ENCODE data around the gene SBNO2.
"Not testable (repeated sequence)": the region's sequence is repeated elsewhere in the genome, so short reads cannot be mapped to it uniquely, and the experiment has no call there.

SBNO2 gene

GRCh38 chr19:1139126-1139525 is 34.9 kb downstream of the SBNO2 start:
- in situ Hi-C loops (cut with MboI; ENCODE audit: low sequenced_read_pairs): no loop called here

GRCh38 chr19:1138121-1138520 is 35.9 kb downstream of the SBNO2 start:
- in situ Hi-C loops (cut with MboI; ENCODE audit: low sequenced_read_pairs): no loop called here

- in situ Hi-C loops (cut with MboI; ENCODE audit: low sequenced_read_pairs): no loop called here
Observed at GRCh38 chr19:1136621-1137317, 37.3 kb downstream of the SBNO2 start.

GRCh38 chr19:1136201-1136600 is 37.9 kb downstream of the SBNO2 start:
- in situ Hi-C loops (cut with MboI; ENCODE audit: low sequenced_read_pairs): no loop called here

DNA sequence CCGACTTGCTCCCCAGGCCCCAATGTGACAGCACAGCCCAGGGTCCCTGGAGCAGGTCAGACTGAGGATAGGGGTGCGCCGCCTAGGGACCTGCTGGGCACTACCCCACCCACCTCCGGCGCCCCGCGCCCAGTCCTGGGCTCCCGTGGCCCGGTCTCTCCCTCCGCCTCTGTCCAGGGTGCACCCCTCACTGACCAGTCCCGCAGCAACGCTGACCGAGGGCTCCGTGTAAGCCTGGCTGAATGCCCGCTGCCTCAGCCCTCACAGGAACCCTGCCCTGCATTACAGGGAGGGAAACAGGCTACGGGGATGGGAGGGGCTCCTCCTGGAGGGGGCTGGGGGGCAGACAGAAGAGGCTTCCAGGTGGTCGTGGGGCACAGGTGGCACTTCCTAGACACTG is 38.6 kb downstream of the SBNO2 start:
- in situ Hi-C loops (cut with MboI; ENCODE audit: low sequenced_read_pairs): no loop called here

DNA sequence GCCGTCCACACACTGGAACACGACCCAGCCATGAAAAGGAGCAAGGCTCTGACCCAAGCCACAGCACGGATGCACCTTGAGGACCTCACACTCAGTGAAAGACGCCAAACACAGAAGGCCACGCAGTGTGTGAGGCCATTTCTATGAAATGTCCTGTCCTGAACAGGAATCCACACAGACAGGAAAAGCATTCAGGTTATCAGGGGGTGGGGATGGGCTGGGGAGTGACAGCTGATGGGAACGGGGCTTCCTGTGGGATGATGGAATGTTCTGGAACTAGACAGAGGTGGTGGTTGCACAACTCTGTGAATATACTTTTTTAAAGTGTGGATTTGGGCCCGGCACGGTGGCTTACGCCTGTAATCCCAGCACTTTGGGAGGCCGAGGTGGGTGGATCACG is 39.6 kb downstream of the SBNO2 start:
- in situ Hi-C loops (cut with MboI; ENCODE audit: low sequenced_read_pairs): no loop called here

DNA sequence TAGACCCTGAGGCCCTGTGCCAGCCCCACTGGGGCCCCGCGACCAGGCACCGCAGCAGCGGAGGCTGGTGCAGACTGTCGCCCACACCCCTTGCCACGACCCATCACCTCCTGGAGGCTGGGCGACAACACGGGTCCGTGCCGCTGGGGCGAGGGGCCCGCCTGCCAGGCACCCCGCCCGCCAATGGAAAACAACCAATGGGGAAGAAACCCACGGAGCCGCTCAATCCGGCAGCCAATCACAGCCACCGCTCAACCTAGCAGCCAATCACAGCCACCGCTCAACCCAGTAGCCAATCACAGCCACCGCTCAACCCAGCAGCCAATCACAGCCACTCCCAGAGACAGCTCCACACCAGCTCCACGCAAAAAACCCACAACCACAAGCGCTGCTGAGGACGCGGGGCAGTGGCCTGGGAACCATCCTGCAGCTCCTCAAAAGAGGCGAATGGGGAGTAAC is 40.6 kb downstream of the SBNO2 start:
- in situ Hi-C loops (cut with MboI; ENCODE audit: low sequenced_read_pairs): no loop called here

GRCh38 chr19:1132552-1133383 is 41.3 kb downstream of the SBNO2 start:
- in situ Hi-C loops (cut with MboI; ENCODE audit: low sequenced_read_pairs): no loop called here

- in situ Hi-C loops (cut with MboI; ENCODE audit: low sequenced_read_pairs): no loop called here
Observed at GRCh38 chr19:1131718-1132551, 42.1 kb downstream of the SBNO2 start.

- in situ Hi-C loops (cut with MboI; ENCODE audit: low sequenced_read_pairs): no loop called here
Observed at GRCh38 chr19:1130771-1131717, 43.0 kb downstream of the SBNO2 start.

DNA sequence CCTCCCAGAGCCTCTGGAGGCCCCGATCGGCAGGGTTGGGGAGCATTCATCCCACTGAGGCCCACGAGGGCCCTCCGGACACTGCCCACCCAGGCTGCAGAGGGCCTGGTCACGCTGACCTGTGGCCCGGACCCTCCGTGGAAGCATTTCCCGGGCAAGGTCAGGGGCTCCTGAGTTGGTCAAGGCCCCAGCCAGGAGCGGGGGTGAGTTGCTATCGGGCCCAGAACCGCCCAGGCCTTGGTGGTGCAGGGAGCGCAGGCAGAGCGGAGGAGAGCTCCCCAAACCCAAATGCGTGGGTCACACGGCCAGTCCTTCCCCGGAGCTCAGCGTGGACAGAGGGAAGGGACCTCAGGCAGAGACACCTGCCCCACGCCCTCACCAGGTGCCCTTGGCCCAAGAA is 44.5 kb downstream of the SBNO2 start:
- in situ Hi-C loops (cut with MboI; ENCODE audit: low sequenced_read_pairs): no loop called here

DNA sequence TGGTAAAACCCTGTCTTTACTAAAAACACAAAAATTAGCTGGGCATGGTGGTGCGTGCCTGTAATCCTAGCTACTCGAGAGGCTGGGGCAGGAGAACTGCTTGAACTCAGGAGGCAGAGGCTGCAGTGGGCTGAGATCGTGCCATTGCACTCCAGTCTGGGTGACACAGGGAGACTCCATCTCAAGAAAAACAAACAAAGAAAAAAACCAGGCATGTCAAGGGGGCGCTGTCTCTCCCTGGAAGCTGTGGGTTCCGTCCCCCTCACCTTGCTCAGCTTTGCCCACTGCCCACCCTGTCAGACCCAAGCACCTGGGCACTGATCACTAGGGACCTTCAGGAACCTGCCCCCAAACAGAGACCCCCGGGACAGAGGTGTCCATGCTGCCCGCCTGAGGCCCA is 45.0 kb downstream of the SBNO2 start:
- in situ Hi-C loops (cut with MboI; ENCODE audit: low sequenced_read_pairs): not testable (repeated sequence)

DNA sequence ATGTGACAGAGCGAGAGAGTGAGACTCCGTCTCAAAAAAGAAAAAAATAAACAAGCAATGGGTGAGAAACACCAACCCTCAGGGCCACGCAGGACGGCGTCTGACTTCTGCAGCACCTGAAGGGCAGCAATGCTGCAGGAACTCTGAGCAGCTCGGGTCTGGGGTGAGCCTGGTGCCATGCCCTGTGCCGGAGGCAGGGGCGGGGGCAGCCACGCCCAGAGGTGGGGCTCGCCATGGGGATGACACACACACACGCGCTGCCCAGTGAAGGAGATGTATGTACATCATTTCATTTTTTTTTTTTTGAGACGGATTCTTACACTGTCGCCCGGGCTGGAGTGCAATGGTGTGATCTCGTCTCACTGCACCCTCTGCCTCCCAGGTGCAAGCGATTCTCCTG is 46.0 kb downstream of the SBNO2 start:
- in situ Hi-C loops (cut with MboI; ENCODE audit: low sequenced_read_pairs): no loop called here

- in situ Hi-C loops (cut with MboI; ENCODE audit: low sequenced_read_pairs): no loop called here
Observed at GRCh38 chr19:1126984-1127760, 46.9 kb downstream of the SBNO2 start.

GRCh38 chr19:1125601-1126467 is 48.2 kb downstream of the SBNO2 start:
- in situ Hi-C loops (cut with MboI; ENCODE audit: low sequenced_read_pairs): no loop called here

- in situ Hi-C loops (cut with MboI; ENCODE audit: low sequenced_read_pairs): no loop called here
Observed at GRCh38 chr19:1123885-1124677, 50.0 kb downstream of the SBNO2 start.

DNA sequence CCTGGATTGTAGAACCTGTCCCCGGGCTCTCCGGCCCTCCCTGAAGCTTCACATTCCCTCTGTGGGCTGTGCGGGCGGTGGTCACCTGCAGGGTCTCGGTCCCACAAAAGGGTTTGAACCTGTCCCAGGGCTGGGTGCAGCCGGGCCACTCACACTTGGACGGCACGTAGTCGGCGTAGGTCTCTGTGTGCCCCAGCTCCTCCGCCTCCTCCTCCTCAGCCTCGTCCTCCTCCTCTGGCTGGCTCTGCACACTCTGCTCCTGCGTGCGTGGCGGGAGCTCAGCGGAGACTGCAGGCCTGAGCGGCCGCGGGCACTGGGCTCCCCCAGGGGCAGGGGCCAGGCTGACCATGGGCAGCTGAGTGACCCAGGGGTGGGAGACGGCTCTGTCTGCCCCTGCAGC is 50.7 kb downstream of the SBNO2 start:
- in situ Hi-C loops (cut with MboI; ENCODE audit: low sequenced_read_pairs): no loop called here

- in situ Hi-C loops (cut with MboI; ENCODE audit: low sequenced_read_pairs): no loop called here
Observed at GRCh38 chr19:1122972-1123363, 51.1 kb downstream of the SBNO2 start.

Measured in HL-60/S4 (cell line).